HepG2 (cell line): Measurements from ENCODE around the gene KISS1. TPM values are rescaled to one million over a fixed set of nuclear protein-coding genes. Genes with fewer than 3 reads are reported as not detected.

ENCODE experiments used
- AKAP8 ChIP-seq: sonication (generic); formaldehyde crosslinking; IDR thresholded peaks from 2 replicates; pipeline ENCODE4 v1.5.1; 2020; ENCODE audit warnings: mild to moderate bottlenecking, missing genetic modification reagents
- FOSL2 ChIP-seq: sonication (generic); formaldehyde crosslinking; IDR thresholded peaks from 2 replicates; pipeline ENCODE4 v1.4.0; 2020; ENCODE audit warnings: missing genetic modification reagents
- HDAC1 ChIP-seq: sonication (generic); formaldehyde crosslinking; IDR thresholded peaks from 2 replicates; pipeline ENCODE4 v1.5.1; 2020; ENCODE audit warnings: mild to moderate bottlenecking, missing genetic modification reagents
- HOXA5 ChIP-seq: sonication (generic); formaldehyde crosslinking; IDR thresholded peaks from 2 replicates; pipeline ENCODE4 v1.4.0; 2020; ENCODE audit warnings: missing genetic modification reagents
- MTERF4 ChIP-seq: sonication (generic); formaldehyde crosslinking; IDR thresholded peaks from 2 replicates; pipeline ENCODE4 v1.8.0; 2023; ENCODE audit warnings: mild to moderate bottlenecking, missing genetic modification reagents
- MYC ChIP-seq: sonication (generic); formaldehyde crosslinking; IDR thresholded peaks from 2 replicates; pipeline ENCODE4 v1.9.0; 2021; ENCODE audit warnings: missing genetic modification reagents, borderline replicate concordance
- MZF1 ChIP-seq: sonication (generic); formaldehyde crosslinking; IDR thresholded peaks from 2 replicates; pipeline ENCODE4 v1.8.1; 2023; ENCODE audit warnings: mild to moderate bottlenecking, missing genetic modification reagents, borderline replicate concordance
- POLR2A ChIP-seq, 2 experiments: IDR thresholded peaks; 2 replicates each; pipeline ENCODE4 v1.6.1; 2011; ENCODE audit warnings: low read depth in 2 of 2, low read length in 2 of 2, mild to moderate bottlenecking in 1 of 2, moderate library complexity in 1 of 2; ENCODE audit not compliant: insufficient read depth in 1 of 2
- REL ChIP-seq: sonication (generic); formaldehyde crosslinking; conservative IDR thresholded peaks from 2 replicates; pipeline ENCODE4 v1.8.0; 2022; ENCODE audit warnings: mild to moderate bottlenecking, missing genetic modification reagents, moderate library complexity
- STAG1 ChIP-seq: sonication (generic); formaldehyde crosslinking; IDR thresholded peaks from 2 replicates; pipeline ENCODE4 v1.4.0; 2020; ENCODE audit warnings: missing genetic modification reagents
- ZBTB42 ChIP-seq: sonication (generic); formaldehyde crosslinking; IDR thresholded peaks from 2 replicates; pipeline ENCODE4 v1.5.0; 2020; ENCODE audit warnings: mild to moderate bottlenecking, missing genetic modification reagents
- ZNF333 ChIP-seq: sonication (generic); formaldehyde crosslinking; IDR thresholded peaks from 2 replicates; pipeline ENCODE4 v1.4.0; 2020; ENCODE audit warnings: mild to moderate bottlenecking, missing genetic modification reagents, borderline replicate concordance
- ZNF367 ChIP-seq: sonication (generic); formaldehyde crosslinking; IDR thresholded peaks from 2 replicates; pipeline ENCODE4 v1.4.0; 2020; ENCODE audit warnings: missing genetic modification reagents, borderline replicate concordance
- ZNF609 ChIP-seq: sonication (generic); formaldehyde crosslinking; IDR thresholded peaks from 2 replicates; pipeline ENCODE4 v1.4.0; 2020; ENCODE audit warnings: mild to moderate bottlenecking, missing genetic modification reagents, borderline replicate concordance
- ZNF770 ChIP-seq: sonication (generic); formaldehyde crosslinking; IDR thresholded peaks from 2 replicates; pipeline ENCODE4 v1.5.0; 2020; ENCODE audit warnings: mild to moderate bottlenecking, missing genetic modification reagents
- ZNF792 ChIP-seq: IDR thresholded peaks from 2 replicates; pipeline ENCODE4 v1.6.1; 2016
- polyA plus RNA-seq, 8 experiments: library from polyadenylated mRNA; depleted of rRNA in 3 of 8; stranded (reverse) in 7 of 8; unstranded in 1 of 8; fragments of >200 nt; fragmentation: Illumina TruSeq in 4 of 8; extraction: Trizol in 4 of 8; gene quantifications; 2 replicates each; pipeline versions ENCODE4 v1.2.1 to v1.2.3, GENCODE V29; 2011 to 2016; ENCODE audit warnings: low read depth in 4 of 8, missing spikeins in 1 of 8, mixed read lengths in 1 of 8; ENCODE audit not compliant: insufficient read depth in 1 of 8
- total RNA-seq, 5 experiments: library from RNA; depleted of rRNA; stranded (reverse); fragments of >200 nt; fragmentation: Illumina TruSeq; extraction: Trizol; gene quantifications; 2 replicates each; pipeline ENCODE4 v1.2.3, GENCODE V29; 2016; ENCODE audit warnings: low read depth in 1 of 5
- TF ChIP-seq, protein P1 (sequence below), 2 experiments: sonication (generic) in 1 of 2; formaldehyde crosslinking in 1 of 2; IDR thresholded peaks; 2 replicates each; pipeline versions ENCODE4 v1.4.0 to v1.6.1; 2016 to 2020; ENCODE audit warnings: borderline replicate concordance in 1 of 2, low read depth in 1 of 2, mild to moderate bottlenecking in 1 of 2, missing genetic modification reagents in 1 of 2

The KISS1 gene
- total and polyA plus RNA-seq, 2 of the 13 experiments (the other 11 are each of a cell fraction or from before 2014, with no cell fraction given): 0.24 to 0.80 TPM

GRCh38 chr1:204151552-204152309 is 44.6 kb downstream of the KISS1 start, which contains the start of gene ETNK2 (continued):
- TF ChIP-seq MTERF4 (CRISPR knock-in tag) (no peak), HDAC1 (CRISPR knock-in tag) (0 out of 2 replicates have a peak, but pooled peaks have one; percentile 33), ZNF770 (peak; percentile 60; the same call in 1 of the 2 replicates), MZF1 (CRISPR knock-in tag) (no peak), HOXA5 (CRISPR knock-in tag) (0 out of 2 replicates have a peak, but pooled peaks have one; percentile 16), ZNF333 (no peak), POLR2A (IDR thresholded peaks at IDR 0.05; ENCODE audit: insufficient read depth in 1 of 2, low read depth in 2 of 2, low read length in 2 of 2) (peak in 1 of 2 experiments; percentile 65; a peak in 2 of 4 replicates), STAG1 (no peak), MYC (CRISPR knock-in tag) (peak; percentile 43; the same call in 1 of the 2 replicates), FOSL2 (CRISPR knock-in tag) (peak; percentile 48), ZNF609 (CRISPR knock-in tag) (peak; percentile 21; the same call in 1 of the 2 replicates), REL (no peak), ZNF367 (CRISPR knock-in tag) (no peak), AKAP8 (no peak), ZNF792 (no peak), ZBTB42 (no peak)
- TF ChIP-seq, protein P1, sequence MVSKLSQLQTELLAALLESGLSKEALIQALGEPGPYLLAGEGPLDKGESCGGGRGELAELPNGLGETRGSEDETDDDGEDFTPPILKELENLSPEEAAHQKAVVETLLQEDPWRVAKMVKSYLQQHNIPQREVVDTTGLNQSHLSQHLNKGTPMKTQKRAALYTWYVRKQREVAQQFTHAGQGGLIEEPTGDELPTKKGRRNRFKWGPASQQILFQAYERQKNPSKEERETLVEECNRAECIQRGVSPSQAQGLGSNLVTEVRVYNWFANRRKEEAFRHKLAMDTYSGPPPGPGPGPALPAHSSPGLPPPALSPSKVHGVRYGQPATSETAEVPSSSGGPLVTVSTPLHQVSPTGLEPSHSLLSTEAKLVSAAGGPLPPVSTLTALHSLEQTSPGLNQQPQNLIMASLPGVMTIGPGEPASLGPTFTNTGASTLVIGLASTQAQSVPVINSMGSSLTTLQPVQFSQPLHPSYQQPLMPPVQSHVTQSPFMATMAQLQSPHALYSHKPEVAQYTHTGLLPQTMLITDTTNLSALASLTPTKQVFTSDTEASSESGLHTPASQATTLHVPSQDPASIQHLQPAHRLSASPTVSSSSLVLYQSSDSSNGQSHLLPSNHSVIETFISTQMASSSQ (IDR thresholded peaks at IDR 0.05; ENCODE audit: low read depth): no peak
- TF ChIP-seq, protein P1 (CRISPR knock-in tag; IDR thresholded peaks at IDR 0.05; ENCODE audit: borderline replicate concordance): 0 out of 2 replicates have a peak, but pooled peaks have one; percentile 61
